Activated T-cell treated with anti-CD3 and anti-CD28 coated beads for 1 hour (primary cell): ENCODE results near the gene FAF2.
"Not testable (repeated sequence)": the region's sequence is repeated elsewhere in the genome, so short reads cannot be mapped to it uniquely, and the experiment has no call there.

ENCODE experiments used
- DNase-seq: peaks from one replicate; pipeline ENCODE4 v3.0.0-alpha.2; 2020; ENCODE audit warnings: low read depth

FAF2 gene

DNA sequence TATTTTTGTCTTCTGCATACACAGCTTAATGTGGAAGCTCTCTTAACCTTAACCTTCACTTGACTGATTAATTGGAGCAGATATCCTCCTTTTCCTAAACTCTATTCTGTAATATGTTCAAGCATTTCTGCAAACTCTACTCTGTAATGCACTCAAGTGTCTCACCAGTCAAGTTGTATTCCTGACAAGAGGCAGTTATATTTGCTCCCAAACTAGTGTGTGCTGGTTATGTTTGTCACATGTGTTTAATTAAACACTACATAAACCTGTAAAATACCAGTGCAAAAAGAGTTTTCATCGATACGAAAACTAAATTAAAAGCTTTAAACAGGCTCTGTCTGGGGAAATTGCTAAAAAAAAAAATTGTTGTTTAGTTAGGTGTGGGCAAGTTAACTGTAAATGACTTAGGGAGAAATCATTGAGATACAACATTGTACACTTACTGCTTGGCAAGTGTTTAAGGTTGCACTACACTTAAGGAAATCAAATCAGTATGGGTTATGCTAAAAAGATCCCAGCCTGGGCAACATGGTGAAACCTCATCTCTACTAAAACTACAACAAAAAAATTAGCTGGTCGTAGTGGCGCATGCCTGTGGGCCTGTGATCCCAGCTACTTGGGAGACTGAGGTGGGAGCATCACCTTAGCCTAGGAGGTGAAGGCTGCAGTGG is 6.7 kb downstream of the FAF2 start:
- no peak for DNase-seq

DNA sequence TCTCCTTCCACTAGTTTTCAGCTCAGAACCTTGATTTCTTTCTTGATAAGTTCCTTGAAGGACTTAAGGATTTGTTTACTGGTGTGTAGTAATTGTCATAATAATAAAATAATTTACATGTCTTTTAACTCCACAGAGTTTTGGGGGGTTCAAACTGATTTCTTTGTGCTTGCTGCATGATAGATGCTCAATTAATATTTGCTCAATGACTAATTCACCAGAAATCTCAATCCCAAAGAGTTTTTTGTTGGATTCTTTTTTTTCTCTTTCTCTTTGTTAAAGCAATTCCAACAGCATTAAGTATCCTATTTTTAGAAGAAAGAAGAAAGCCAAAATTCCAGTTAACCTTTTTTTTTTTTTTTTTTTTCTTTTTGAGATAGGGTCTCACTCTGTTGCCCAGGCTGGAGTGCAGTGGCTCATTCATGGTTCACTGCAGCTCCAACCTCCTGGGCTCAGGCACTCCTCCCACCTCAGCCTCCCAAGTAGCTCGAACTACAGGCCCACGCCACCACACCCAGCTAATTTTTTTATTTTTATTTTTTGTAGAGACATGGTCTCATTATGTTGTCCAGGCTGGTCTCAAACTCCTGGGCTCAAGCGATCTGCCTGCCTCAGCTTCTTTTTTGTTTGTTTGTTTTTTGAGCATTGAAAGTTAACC is 10.8 kb downstream of the FAF2 start:
- DNase-seq, result no peak

DNA sequence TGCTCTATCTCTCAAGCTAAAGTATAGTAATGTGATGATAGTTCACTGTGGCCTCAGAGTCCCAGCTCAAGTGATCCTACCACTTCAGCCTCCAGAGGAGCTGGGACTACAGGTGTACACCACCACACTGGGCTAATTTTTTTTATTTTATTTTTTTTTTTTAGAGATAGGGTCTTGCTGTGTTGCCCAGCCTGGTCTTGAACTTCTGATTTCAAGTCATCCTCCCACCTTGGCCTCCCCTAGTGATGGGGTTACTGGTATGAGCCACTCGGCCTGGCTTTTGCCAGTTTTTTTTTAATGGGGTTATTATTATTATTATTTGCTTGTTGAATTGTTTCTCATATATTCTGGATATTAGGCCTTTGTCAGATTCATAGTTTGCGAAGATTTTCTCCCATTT is 13.2 kb downstream of the FAF2 start:
- no peak for DNase-seq

DNA sequence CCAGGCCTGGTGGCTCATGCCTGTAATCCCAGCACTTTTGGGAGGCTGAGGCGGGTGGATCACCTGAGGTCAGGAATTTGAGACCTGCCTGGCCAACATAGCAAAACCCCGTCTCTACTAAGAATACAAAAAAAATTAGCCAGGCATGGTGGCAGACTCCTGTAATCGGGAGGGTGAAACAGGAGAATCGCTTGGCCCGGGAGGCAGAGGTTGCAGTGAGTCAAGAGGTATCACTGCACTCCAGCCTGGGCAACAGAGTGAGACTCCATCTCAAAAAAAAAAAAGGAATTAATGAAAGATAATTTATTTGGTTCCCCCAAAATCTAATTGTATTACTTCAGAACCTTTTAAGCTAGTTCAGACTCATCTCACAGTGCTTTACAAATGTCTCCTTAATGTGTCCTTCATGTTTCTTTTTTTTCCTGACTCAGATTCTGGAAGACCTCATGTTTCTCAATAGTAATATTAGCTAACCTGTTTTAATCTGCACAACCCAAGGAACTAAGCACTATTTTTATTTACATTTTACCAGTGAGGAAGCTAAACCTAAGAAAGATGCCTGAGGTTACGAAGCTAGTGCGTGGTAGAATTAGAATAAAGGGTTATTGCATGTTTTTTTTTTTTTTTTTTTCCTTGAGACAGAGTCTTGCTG is 15.1 kb downstream of the FAF2 start:
- no peak for DNase-seq

DNA sequence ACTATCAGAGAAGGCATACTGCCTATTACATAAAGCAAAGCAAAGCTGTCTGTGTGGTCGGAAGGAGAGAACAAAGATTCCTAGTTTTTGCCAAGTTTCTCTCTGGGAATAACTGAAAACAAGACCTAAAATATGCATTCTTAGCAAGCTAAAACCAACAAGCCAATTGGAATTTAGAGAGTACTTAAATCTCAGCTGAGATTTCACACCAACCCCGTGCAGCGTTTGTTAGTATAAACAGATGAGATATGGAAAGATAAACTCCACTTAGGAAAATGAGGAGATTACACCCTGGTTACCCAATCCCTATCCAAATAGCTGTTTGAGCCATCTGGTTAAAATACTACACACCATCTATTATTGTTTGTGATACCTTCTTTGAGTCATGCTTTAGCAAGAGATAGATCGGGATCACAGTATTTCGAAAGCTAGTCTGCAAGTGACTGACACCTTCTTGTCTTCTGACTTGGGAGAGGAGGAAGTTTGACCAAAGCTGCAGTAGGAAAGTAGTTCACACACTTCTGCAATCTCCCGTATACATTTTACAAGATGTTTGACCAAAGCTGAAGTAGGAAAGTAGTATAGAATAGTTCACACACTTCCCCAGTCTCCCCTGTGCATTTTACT is 18.2 kb downstream of the FAF2 start:
- DNase-seq, result no peak

DNA sequence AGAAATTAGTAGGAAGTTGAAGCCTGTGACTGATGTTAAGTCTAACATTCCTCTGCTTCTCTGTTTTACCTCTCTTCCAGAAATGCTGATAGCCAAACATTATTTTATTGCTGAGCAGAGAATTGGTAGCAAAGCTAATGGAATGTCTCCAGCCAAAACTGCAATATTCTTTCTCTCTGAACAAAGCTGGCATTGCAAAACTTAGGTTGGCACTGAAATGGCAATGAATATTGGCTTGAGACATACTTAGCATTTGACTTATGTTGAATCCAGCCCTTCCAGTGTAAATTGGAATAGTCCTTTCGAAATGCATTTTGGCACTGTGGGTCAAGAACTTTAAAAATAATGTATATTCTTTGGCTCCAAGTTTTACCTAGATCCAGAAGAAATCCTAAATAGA is 21.1 kb downstream of the FAF2 start:
- no peak for DNase-seq

DNA sequence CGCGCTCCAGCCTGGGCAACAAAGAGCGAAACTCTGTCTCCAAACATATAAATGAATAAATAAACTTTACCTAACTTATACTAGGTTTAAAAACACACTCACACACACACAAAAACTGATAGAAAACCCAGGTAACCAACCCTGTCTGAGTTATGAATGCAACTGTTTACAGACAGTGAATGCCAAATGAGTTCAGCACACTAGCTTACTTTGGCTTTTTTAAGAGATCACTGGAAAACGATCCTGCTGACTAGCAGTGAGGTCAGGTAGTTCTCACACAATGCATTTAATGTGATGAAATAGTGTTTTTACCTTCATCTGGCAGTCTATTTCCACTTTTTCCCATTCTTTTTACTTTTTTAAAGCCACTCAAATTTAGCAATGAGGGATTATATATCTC is 22.4 kb downstream of the FAF2 start:
- DNase-seq, result no peak

DNA sequence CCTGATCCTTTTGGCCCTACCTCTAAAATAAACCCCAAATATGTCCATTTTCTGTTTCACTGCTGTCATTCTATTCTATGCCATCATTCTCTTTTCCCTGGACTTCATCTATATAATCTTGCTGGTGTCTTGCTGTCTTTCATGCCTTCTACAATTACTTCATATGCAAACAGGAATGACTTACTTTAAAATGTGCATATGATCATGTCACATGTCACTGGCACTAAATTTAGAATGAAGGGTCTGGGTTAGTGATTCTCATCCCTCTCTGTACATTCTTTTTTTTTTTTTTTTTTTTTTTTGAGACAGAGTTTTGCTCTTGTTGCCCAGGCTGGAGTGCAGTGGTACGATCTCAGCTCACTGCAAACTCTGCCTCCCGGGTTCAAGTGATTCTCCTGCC is 22.9 kb downstream of the FAF2 start:
- no peak for DNase-seq

DNA sequence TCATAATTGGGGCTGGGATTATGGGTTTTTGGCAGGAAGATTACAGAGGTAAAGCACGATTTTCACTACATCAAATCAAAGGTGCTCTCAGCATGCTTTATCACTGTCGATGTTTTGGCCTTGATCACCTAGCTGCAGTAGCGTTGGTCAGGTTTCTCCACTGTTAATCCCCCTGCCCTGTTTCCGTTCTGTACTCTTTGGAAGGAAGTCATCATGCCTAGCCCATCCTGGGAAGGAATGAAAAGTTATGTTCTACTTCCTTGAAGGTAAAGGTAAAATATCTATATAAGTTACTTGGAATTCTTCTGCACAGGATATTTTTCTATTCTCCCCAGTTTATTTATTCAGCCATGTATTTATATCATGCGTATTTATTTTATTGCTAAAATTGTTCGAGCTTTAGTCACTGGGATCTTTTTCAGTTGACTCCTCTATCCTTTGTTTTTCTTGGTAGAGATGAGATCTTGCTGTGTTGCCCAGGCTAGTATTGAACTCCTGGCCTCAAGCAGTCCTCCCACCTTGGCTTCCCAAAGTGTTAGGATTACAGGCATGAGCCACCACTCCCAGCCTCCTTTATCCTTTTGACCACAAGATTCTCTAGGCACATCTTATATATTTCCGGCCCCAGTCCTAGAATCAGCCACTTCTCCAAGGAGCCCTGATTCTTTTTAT is 25.3 kb downstream of the FAF2 start:
- no peak for DNase-seq

DNA sequence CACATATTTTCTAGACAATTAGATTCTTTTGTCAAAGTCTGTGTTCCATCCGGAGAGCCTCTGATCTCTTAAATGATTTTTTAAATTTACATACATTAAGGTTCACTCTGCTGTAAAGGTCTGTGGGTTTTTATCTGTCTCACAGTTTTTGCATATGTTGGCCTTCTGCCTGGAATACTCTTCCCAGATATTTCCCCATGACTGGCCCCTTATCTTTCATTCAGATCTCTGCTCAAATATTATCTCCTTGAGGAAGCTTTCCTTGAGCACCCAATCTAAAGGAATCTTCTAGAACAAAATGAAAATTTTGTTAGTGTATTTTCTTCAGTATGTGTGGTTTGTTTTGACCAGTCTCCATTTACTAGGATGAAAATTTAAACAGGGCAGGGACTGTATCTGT is 26.3 kb downstream of the FAF2 start:
- no peak for DNase-seq

DNA sequence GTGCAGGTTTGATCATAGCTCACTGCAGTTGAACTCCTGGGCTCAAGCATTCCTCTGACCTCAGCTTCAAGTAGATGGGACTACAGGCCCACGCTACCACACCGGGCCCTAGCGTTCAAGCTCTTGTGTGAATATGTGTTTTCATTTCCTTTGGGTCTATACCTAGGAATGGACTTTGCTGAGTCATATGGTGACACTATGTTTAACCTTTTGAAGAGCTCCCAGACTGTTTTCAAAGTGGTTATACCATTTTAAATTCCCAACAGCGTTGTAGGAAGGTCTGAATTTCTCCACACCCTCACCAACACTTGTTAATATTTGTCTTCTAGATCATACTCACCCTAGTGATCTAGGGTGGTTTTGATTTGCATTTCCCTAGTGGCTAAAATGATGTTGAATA is 33.5 kb downstream of the FAF2 start:
- no peak for DNase-seq

DNA sequence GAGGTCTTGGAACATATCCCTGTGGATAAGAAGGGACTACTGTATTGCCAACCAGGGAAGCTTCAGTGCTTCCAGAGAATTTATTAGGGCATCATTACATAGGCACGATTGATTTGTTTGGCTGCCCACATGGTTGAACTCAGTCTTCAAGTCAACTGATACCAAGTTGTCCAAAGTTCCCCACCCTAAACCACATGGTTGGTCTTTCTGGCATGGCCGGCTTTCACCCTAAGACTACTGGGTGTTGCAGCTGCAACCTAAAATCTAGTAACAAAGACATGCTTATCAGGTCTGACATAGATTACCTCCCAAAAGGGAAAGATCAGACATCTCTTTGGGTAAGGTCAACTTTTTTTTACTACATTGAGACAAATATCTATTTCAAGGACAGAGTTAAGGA is 37.0 kb downstream of the FAF2 start:
- no peak for DNase-seq

DNA sequence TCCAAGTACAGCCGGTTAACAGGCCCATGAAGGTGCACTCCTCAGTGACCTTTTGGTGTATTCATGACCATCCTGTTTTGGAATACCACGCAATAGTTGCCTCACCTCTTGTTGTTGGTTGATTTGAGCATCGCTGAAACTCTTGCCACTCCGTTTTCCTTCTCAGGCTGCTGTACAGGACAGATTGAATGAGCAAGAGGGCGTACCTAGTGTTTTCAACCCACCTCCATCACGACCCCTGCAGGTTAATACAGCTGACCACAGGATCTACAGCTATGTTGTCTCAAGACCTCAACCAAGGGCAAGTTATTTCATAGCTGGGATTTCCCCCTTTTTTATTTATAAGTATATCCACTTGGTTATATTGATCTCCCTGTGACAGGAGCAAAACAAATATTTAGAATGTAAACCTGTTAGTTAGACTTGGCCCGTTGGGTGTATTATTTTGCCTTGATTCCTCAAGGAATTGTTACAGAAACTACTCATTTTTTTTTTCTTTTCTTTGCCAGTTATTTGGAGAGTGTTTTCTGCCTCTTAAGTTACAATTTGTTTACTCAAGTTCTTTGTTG is 38.1 kb downstream of the FAF2 start:
- no peak for DNase-seq

DNA sequence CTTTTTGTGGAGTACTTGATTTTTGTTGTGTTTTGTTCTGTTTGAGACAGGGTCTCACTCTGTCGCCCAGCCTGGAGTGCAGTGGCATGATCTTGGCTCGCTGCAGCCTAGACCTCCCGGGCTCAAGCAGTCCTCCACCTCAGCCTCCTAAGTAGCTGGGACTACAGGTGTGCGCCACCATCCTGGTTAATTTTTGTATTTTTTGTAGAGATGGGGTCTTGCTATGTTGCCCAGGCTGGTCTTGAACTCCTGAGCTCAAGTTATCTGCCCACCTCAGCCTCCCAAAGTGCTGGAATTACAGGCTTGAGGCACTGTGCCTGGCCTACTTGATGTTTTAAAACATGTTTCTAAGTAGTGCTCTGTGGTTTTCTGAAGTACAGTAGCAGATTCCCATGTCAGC is 39.0 kb downstream of the FAF2 start:
- DNase-seq, result not testable (repeated sequence)

DNA sequence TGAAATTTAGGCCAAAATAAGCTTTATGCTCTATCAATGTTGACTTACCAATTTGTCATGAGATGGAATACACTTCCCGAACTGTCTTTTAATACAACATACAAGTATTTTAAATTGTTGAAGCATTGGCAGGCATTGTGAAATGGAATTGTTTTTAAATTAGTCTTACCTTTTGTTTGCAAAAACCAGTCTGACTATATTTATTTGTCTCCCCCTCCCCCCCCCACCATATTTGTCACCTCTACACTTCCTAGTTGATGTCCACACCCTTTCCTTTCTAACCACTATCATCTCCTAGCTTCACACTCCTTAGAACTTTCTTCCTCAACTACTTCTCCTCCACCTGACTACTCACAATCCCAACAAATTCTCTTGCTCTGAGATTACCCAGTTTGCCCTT is 40.9 kb downstream of the FAF2 start:
- no peak for DNase-seq

DNA sequence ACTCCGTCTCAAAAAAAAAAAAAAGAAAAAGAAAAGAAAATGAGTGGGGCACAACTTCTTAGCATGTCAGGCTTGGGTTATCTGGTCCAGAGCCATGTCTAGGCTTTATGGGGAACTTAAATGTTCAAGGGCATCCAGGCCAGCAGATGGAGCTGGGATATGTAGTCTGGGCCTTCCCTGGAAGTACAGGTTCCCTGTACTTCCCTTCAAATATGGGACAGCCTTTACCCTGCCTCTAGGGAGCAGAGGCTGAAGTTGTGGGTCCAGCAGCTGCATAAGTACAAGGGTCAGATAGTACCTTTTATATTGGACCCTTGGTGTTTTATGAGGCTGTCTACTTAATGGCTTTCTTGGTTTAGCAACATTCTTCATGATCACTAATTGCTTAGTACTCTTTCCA is 42.1 kb downstream of the FAF2 start:
- no peak for DNase-seq

DNA sequence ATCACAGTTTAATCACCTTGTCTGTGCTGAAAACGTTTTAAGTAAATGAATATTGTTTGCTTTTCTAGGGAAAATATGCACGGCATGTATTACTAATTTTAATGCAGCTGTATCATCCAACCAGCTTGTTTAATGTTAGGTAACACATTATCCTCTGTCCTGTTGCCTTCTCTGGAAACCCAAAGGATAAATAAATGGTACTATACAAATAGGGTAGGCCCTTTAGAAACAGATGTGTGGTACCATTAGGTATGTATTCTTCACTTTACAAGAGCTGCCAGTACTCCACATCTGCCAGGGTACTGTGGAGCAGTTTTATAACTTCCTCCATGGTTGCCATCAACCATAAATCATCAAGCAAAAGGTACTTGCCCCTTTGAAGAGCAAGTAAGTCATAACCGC is 42.9 kb downstream of the FAF2 start:
- no peak for DNase-seq

DNA sequence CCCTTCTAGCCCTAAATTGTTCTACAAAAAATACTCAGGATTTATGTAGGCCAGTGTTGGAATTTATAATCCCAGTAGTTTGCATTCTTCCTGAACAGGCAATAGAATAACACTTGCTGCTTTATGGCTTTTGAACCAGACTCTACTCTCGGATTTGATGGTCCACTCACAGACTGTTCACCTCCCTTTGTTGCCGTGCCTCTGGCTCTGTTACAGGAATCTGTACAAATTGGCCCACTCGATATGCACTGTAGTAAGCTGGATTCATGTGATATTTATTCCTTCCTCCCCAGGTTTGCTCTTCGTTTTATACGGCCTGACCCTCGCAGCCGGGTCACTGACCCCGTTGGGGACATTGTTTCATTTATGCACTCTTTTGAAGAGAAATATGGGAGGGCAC is 43.7 kb downstream of the FAF2 start:
- no peak for DNase-seq

DNA sequence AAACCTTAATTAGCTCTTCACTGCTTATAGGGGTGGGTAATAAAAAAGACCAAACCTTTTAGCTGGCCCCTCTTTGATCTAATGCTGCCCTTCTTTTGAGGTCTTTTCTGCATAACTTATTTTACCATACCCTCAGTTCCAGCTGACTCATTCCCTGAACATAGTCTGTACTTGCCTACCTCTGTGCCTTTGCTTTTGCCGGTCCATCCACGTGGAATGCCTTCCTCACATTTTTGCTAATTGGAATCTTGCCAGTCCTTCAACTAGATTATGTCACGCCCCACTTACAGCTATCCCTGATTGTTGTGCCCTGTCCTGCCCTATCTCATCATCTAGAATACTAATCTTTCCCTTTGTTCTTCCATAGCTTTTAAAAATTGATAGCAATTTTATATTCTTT is 44.2 kb downstream of the FAF2 start:
- DNase-seq, result no peak

DNA sequence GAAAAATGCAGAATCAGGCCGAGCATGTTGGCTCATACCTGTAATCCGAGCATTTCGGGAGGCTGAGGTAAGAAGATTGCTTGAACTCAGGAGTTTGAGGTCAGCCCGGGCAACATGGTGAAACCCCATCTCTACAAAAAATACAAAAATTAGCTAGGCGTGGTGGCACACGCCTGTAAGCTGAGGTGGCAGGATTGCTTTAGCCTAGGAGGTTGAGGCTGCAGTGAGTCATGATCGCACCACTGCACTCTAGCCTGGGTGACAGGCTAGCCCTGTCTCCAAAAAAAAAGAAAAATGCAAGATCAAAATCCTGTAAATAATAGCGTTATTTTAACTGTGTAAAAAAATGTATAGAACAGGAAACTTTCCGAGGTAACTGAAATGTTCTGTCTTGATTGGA is 49.7 kb downstream of the FAF2 start:
- no peak for DNase-seq

DNA sequence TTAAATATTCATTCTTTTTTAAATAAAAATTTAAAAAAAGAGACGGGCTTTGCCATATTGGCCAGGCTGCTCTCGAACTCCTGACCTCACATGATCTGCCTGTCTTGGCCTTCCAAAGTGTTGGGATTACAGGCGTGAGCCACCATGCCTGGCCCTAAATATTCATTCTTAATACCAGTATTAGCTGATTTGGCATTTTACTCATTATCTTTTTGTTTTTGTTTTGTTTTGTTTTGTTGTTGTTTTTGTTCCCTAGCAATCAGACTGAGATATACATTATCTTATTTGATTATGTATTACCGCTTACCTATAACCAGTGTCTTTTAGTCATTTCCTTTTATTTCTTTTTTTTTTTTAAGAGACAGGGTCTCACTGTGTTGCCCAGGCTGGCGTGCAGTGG is 51.1 kb downstream of the FAF2 start:
- no peak for DNase-seq

DNA sequence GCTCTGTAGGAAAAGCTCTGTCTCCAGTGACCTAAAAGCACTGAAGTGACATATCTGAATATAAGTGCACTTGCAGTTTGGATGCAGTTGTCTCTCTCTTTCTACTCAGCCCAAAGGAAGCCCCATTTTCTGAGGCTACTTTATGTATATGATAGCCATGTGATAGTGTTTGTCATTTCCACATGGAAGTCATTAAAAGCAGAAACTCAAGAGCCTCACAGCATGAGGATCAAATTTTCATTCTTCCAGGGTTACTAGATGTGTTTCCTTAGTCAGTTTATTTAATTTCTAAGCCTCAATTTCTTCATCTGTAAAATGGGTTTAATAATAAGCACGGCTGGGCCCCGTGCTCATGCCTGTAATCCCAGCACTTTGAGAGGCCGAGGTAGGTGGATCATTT is 52.3 kb downstream of the FAF2 start:
- DNase-seq, result no peak
